Fibroblast of pulmonary artery (primary cell): ENCODE data around the gene COL26A1.

Experiments used
- DNase-seq: peaks from one replicate; pipeline ENCODE4 v3.0.0-alpha.2; 2010; ENCODE audit warnings: low read depth
- H3K4me3 ChIP-seq: replicated peaks from 2 replicates; pipeline ENCODE4 v1.5.1; 2011; ENCODE audit warnings: low read depth, mild to moderate bottlenecking, control low read depth, low read length, moderate library complexity
- TF ChIP-seq, protein P1 (sequence below): IDR thresholded peaks from 2 replicates; pipeline ENCODE4 v1.5.1; 2011; ENCODE audit warnings: mild to moderate bottlenecking, control low read depth, low read length, inconsistent platforms; ENCODE audit errors: missing control alignments

The COL26A1 gene

DNA sequence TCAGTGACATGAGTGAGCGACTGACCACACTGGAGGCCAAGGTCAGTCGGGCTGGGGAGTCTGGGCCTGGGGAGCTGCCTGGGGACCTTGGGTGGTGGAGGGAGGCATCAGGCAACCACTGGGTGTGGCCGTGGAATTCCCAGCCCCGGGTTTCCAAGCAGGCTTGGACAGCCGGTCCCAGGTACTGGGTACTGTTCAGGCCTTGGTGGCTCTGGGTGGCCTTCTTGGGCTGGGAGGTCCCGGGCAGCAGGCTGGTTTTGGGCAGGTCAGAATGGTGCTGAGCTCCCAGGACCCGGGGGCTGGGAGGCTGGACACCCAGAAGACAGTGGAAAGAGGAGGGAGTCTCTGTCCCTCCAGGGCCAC, 170.4 kb downstream of the COL26A1 start:
- TF ChIP-seq, protein P1, sequence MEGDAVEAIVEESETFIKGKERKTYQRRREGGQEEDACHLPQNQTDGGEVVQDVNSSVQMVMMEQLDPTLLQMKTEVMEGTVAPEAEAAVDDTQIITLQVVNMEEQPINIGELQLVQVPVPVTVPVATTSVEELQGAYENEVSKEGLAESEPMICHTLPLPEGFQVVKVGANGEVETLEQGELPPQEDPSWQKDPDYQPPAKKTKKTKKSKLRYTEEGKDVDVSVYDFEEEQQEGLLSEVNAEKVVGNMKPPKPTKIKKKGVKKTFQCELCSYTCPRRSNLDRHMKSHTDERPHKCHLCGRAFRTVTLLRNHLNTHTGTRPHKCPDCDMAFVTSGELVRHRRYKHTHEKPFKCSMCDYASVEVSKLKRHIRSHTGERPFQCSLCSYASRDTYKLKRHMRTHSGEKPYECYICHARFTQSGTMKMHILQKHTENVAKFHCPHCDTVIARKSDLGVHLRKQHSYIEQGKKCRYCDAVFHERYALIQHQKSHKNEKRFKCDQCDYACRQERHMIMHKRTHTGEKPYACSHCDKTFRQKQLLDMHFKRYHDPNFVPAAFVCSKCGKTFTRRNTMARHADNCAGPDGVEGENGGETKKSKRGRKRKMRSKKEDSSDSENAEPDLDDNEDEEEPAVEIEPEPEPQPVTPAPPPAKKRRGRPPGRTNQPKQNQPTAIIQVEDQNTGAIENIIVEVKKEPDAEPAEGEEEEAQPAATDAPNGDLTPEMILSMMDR = no peak
- H3K4me3 ChIP-seq = no peak overlapping the region
- no peak for DNase-seq

DNA sequence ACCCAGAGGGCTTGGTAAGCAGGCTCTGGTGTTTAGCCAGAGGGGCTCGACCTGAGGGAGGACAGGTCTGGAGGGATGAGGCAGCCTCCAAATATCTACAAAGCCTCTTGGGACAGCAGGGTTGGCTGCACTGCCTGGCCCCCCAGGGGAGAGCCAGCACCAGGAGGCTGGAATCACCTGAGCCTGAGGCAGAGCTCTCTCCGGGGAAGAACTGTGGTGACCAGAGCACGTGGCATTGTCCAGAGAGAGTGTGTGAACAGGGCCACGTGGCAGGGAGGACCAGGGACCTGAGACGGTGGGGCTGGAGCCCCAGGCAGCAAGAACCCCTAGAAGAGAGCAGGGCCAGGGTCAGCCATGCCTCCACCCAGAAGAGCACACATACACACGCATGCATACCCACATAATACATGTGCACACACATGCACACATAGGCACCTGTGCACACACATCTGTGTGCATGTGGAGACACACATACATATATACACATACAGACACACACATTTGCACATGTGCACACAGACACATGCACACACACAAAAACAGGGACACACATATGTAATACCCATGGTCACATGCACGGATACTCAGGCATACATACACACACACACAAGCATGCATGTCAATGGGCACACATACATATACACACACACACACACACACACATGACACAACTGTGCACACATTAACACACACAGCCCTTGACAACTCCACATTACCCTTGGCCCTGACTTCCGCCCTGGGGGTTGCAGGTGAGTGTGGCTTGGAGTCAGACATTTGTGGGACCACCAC, 171.5 kb downstream of the COL26A1 start:
- H3K4me3 ChIP-seq = no peak overlapping the region
- no peak for DNase-seq
- TF ChIP-seq, protein P1 = no peak

DNA sequence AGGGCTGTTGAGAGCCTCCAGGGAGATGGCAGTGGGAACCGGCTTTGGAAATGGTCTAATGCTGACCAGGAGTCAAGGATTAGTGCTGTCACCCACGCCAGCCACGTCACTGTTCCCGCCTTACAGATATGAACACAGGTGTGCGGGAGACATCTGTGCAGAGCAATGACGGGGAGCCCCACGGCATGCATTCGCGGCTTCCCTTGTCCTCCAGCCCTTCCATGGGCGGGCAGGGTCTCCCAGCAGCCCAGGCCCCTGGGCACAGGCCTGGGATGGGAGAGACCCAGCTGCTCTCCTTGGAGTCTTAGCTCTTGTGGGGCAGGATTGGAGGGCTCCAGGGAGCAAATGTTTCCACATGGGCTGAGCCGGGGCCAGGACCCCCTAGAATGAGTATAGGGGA, 172.2 kb downstream of the COL26A1 start:
- TF ChIP-seq, protein P1 = no peak
- no peak for DNase-seq
- H3K4me3 ChIP-seq = no peak overlapping the region

DNA sequence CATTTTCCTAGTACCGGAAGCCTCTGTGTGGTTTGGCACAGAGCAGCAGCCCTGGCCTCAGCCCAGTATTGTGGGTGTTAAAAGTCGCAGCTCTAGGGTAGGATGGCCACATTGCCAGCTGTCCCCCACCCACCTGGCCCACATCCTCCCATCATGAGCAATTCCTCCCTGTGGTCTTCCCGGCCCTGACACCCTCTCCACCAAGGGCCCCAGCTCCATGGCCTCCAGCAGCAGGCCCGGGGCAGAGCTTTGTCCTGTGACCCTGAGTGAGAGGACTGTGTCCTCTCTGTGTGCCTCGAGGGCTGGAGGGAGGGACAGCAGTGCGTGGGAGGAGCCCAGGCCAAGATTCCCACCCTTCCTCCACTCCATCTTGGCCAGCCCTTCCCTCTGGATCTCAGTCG, 172.7 kb downstream of the COL26A1 start:
- TF ChIP-seq, protein P1 = no peak
- H3K4me3 ChIP-seq = no peak overlapping the region
- DNase-seq = no peak

DNA sequence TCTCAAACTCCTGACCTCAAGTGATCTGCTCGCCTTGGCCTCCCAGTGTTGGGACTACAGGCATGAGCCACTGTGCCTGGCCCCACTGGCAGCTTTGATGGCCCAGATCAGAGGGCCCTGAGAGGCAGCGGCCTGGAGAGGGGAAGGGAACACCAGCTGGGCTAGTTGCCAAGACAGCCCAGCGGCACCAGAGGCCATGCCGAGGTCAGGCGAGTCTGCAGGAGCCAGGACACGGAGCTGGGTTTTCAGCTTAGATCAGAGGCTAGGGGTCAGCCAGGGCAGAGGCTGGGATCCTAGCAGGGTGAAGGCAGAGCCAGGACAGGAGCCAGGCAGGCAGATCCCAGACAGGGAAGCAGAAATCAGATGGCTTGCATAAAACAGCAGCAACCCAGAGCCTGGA, 173.6 kb downstream of the COL26A1 start:
- H3K4me3 ChIP-seq = no peak overlapping the region
- TF ChIP-seq, protein P1 = no peak
- no peak for DNase-seq

DNA sequence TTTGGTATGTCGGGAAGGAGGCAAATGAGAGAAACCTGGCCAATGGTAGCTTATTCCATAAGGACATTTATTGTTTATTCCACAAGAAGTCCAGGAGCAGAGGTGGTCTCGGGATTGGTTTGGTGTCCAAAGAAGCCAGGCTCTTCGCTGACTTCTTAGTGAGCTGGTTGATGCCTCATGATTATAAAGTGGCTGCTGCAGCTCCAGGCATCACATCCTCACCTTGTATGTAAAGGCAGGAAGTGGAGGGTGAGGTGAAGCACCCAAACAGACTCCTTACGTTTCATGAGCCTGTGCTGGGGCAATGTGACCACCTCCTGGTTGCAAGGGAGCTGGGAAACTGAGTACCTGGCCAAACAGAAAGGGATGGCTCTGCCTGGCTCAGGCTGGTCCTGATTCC, 174.0 kb downstream of the COL26A1 start:
- H3K4me3 ChIP-seq = no peak overlapping the region
- no peak for DNase-seq
- TF ChIP-seq, protein P1 = no peak

DNA sequence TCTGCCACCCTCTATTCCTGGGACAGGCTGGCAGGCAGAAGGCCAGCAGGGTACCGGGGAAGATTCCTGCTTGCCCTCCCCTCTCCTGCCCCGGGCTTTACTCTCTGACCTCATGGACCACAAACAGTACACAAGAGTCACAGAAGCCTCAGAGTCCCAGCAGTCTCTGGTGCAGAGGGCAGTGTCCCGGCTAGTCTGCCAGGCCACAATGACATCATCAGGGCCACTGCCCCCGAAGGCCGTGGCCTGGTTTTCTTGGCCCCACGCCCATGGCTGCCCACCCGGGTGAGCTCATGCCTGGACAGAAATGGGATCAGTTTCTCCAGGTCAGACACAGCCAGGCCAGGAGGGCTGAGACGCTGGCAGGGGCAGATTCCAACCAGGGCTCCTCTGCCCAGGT, 174.5 kb downstream of the COL26A1 start:
- H3K4me3 ChIP-seq = no peak overlapping the region
- TF ChIP-seq, protein P1 = no peak
- no peak for DNase-seq
